Right renal pelvis (tissue), 4 donors: Measurements from ENCODE around the gene CREB3L1. TPM values are rescaled to one million over a fixed set of nuclear protein-coding genes. Genes with fewer than 3 reads are reported as not detected.
"Not testable (repeated sequence)": the region's sequence is repeated elsewhere in the genome, so short reads cannot be mapped to it uniquely, and the experiment has no call there.

ENCODE experiments used
- DNase-seq, 4 donors: peaks; one replicate each; pipeline ENCODE4 v3.0.0-alpha.2; 2013; ENCODE audit warnings: low read depth in 4 of 4, low spot score in 3 of 4, missing footprints in 1 of 4
- polyA plus RNA-seq, 4 donors: library from polyadenylated mRNA; unstranded; fragments of 120-200 nt; gene quantifications; one replicate each; pipeline ENCODE4 v1.2.1, GENCODE V29; 2013; ENCODE audit not compliant: insufficient read length in 4 of 4

CREB3L1 gene
- polyA plus RNA-seq, 4 donors: 15.2 to 22.1 (median 17.7) TPM

GRCh38 chr11:46247659-46248058 is 29.8 kb upstream of the CREB3L1 start:
- peak in 1 of 4 donors; percentile 26 for DNase-seq

DNA sequence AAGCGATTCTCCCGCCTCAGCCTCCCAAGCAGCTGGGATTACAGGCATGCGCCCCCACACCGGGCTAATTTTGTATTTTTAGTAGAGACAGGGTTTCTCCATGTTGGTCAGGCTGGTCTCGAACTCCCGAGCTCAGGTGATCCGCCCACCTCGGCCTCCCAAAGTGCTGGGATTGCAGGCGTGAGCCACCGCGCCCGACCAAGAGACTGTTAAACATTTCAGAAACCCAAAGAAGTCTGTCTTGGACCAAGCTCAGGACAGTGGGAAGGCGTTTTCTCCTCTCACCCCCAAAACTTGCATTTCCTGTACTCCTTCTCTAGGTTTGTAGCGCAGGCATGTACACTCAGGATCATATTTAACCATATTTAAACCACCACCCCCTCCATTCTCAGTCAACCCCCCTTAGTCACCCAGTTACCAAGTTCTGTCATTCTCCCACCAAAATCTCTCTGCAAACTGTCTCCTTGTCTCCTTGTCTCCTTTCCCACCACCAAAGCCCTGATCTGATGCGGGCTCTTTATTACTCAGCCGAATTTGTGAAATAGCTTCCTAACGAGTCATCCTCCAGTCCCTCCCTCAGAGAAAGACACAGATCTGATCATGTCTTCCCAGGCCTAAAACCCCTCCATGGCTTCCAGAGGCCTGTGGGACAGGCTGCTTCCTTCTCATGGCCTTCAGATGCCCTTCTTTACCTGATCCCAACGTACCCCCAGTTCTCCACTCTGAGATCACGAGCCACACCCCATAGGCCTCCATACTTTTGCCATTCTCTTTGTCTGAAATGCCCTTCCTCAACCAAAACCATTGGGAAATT is 29.0 kb upstream of the CREB3L1 start:
- DNase-seq: no peak

- no peak for DNase-seq
These were observed 28.1 kb upstream of the CREB3L1 start for GRCh38 chr11:46249103-46249937.

GRCh38 chr11:46249938-46250744 is 27.3 kb upstream of the CREB3L1 start:
- DNase-seq: no peak

DNA sequence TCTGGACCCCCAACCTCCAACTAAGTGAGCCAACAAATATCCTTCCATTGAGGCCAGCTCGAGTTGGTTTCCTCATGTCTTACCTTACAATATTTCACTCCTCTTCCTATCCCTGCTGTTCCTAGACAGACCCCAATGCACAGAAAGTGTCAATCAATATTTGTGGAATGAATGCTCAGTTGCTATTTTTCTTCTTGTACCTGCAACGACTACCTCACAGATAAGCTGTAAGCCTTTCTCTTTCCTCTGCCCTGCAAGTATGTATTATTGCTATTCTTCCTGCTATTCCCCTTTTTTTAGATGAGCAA is 26.8 kb upstream of the CREB3L1 start:
- no peak for DNase-seq

GRCh38 chr11:46251954-46252353 is 25.5 kb upstream of the CREB3L1 start:
- DNase-seq: no peak

DNA sequence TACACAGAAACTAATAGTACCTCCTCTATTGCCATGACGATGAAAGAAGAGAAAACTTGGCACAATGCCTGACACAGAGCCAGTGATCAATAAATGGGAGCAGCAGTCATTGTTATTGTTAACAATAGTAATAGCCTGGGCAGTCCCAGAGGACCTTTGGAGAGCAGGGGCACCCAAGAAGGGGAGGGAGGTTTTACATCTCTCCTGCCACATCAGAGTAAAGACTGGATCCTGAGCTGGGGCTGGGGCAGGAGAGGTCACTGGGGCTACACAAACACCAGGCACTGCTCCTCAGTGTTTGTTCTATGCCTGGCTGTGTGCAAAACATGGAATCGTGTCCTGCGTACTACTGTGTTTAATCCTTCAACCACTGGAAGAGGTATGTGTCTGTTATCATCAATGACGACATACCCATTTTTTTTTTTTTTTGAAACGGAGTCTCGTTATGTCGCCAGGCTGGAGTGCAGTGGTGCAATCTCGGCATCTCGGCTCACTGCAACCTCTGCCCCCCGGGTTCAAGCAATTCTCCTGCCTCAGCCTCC is 25.0 kb upstream of the CREB3L1 start:
- no peak for DNase-seq

DNA sequence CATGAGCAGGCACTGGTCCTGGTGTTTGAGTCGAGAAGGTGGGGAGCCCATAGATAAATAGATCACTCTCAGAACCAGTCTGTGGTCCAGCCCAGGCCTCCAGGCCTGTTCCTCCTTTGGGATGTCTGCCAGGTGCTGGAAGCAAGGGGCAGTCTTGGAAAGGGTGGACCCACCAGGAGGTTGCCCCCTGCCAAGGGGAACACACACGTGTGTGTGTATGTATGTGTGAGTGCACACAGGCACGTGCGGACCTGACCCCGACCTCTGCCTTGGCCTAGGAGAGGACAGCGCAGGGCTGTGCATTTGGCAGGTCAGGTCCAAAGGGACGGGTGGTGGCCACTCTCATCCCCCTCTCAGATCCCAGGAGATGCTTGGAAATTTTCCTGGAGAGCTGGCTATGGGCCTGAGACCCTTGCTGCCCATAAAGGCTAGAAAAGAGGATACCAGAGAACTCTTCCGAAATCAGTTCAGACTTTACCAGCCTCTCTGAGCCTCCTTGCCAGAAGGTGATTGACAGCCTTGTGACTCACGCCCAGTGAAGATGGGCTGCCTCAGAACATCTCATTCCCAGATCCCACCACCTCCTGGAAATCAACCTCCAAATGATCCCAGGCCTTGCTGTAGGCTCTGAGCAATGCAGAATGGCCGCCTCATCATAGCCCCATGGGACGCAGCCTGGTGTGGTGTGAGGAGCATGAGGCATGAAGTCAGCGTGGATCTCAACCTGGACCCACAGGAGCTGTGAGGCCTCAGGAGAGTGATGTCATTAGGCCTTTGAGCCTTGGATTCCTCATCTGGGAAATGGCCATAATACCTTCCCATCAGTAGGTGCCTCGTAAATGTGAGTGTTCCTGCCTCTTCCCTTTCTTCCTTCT is 24.0 kb upstream of the CREB3L1 start:
- no peak for DNase-seq

GRCh38 chr11:46254133-46254491 is 23.4 kb upstream of the CREB3L1 start:
- DNase-seq: no peak

- DNase-seq: no peak
These were observed 20.9 kb upstream of the CREB3L1 start for GRCh38 chr11:46256540-46257001.

- DNase-seq: not testable (repeated sequence)
These were observed 18.1 kb upstream of the CREB3L1 start for GRCh38 chr11:46259347-46259746.

- DNase-seq: no peak
These were observed 17.4 kb upstream of the CREB3L1 start for GRCh38 chr11:46259971-46260560.

GRCh38 chr11:46263120-46263519 is 14.3 kb upstream of the CREB3L1 start:
- DNase-seq: no peak

DNA sequence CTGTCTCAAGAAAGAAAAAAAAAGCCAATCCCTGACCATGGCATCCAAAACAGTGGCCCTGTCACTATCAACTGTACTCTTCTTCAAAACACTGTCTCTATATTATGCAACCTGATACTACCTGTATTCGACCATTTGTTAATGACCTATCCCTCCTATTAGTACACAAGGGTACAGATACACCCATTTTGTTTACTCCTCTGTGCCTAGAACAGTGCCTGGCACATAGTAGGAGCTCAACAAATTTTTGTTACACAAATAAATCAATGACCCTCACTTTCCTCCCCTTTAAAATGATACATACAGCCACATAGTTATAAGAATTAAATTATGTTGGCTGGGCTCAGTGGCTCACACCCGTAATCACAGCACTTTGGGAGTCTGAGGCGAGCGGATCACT is 13.4 kb upstream of the CREB3L1 start:
- no peak for DNase-seq

DNA sequence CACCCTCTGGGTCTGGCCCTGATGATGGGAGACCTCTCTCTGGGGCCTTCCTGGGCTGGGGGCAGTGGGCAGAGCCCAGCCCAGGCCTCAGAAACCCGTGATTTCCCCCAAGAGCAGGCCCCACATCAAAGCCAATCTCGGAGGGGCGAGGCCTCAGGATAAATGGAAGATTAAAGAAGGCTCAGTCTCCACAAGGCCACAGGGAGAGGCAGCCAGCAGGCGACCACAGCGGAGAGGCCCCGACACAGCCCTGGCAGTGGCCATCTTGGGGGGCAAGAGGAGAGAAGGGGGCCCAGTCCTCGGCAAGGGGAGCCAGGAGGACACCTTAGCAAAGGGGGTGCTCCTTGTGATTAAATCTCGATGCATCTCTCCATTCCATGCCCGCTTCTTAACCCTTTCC is 12.5 kb upstream of the CREB3L1 start:
- DNase-seq: no peak

DNA sequence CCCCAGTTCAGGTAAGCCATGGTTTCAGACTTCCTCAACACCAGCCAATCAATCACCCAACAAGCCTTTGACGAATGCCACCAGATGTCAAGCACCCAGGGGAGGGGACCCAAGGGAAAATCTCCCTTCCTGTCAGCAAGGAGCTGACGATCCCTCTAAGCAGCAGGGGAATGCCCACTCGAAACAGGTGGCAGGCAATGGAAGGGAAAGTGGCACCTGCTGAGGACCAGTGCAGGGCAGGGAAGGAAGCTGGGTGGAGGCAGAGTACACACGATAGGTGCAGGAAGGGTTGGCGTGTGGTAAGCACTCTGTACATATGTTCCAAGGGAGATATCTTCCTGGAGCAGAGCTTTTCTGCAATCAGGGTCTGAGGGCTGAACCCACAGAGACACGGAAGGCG is 11.7 kb upstream of the CREB3L1 start:
- DNase-seq: no peak

GRCh38 chr11:46267930-46268329 is 9.5 kb upstream of the CREB3L1 start:
- no peak for DNase-seq

DNA sequence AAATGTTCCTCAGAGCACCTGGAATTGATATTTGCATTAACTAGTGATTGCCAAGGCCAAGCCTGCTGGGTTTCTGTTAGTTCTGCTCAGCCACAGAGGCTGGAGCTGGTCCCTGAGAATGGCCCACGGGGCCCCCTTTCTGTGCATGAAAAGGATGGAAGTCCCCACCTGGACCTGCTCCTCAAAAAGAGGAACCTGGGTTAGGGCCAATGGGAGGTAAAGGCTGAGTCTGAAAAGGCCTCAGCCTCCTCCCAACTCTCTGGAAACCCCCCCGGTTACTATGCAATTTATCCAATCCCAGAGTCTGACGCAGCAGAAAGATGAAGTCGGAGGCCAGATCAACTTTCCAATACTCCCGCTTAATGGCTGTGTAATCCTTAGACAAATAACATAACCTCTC is 6.8 kb upstream of the CREB3L1 start:
- DNase-seq: no peak

DNA sequence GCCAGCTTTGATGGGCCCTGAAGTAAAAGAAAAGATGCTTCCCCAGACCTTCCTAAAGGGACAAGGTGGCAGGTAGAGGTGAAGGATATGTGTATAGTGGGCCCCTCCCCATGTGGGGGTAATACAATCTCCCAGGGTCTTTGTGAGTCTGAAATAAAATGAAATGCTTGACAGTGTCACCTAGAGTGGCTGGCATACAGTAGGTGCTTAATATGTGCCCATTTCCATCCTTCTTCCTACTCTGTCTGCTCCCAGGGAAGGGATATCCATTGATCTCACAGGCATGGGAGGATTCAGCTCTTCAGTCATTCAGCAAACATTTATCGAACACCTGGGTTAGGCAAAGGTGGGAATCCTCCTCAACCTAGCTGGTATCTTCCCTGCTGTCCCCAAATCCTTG is 6.1 kb upstream of the CREB3L1 start:
- no peak for DNase-seq
